Measurements from ENCODE around the gene MALRD1.

- TF ChIP-seq POLR2A (IDR thresholded peaks at IDR 0.05) (no peak), CTCF (IDR thresholded peaks at IDR 0.05) (no peak)
Measured at GRCh38 chr10:19750972-19751371, 702.4 kb downstream of the MALRD1 start.

Measured in lower leg skin (tissue), 3 donors.